Natural killer cell (primary cell): Measurements from ENCODE around the gene LCT. TPM values are rescaled to one million over a fixed set of nuclear protein-coding genes. Genes with fewer than 3 reads are reported as not detected.

Source experiments
- ATAC-seq, 3 donors: fragments of 150-1000 bp in 2 of 3; fragments of 200-7000 bp in 1 of 3; cut with Tn5 transposase; 1 replicate in 1 of 3; 2 replicates in 2 of 3; pipeline ENCODE4 v1.10.0; 2021; ENCODE audit warnings: mild to moderate bottlenecking in 2 of 3, moderate library complexity in 2 of 3
- DNase-seq, 2 donors: peaks; one replicate each; pipeline versions ENCODE4 v3.0.0 to v3.0.0-alpha.2; 2013 to 2021; ENCODE audit warnings: mixed read lengths in 1 of 2
- H3K27ac ChIP-seq: one replicate; pipeline ENCODE4 v1.5.1; 2013; ENCODE audit warnings: mild to moderate bottlenecking, low read length
- H3K27me3 ChIP-seq: one replicate; pipeline ENCODE4 v1.6.1; 2013; ENCODE audit warnings: low read length; ENCODE audit not compliant: control insufficient read depth, insufficient read depth
- H3K36me3 ChIP-seq: one replicate; pipeline ENCODE4 v1.6.1; 2013; ENCODE audit warnings: low read length; ENCODE audit not compliant: control insufficient read depth, insufficient read depth
- H3K4me1 ChIP-seq: one replicate; pipeline ENCODE4 v1.6.1; 2013; ENCODE audit warnings: low read length; ENCODE audit not compliant: control insufficient read depth, insufficient read depth
- H3K4me3 ChIP-seq: one replicate; pipeline ENCODE4 v1.5.1; 2013; ENCODE audit warnings: low read length
- H3K9me3 ChIP-seq: one replicate; pipeline ENCODE4 v1.6.1; 2013; ENCODE audit warnings: low read length; ENCODE audit not compliant: control insufficient read depth, insufficient read depth
- H3K27ac Mint-ChIP-seq, 2 donors: one replicate each; pipeline ENCODE4 v1.8.0; 2022; ENCODE audit warnings: mild to moderate bottlenecking in 2 of 2, mixed read lengths in 2 of 2, moderate library complexity in 1 of 2
- H3K27me3 Mint-ChIP-seq, 2 donors: one replicate each; pipeline ENCODE4 v1.8.0; 2022; ENCODE audit warnings: low read depth in 2 of 2, mixed read lengths in 2 of 2
- H3K36me3 Mint-ChIP-seq: one replicate; pipeline ENCODE4 v1.8.0; 2022; ENCODE audit warnings: mixed read lengths
- H3K4me1 Mint-ChIP-seq, 2 donors: one replicate each; pipeline ENCODE4 v1.8.0; 2022; ENCODE audit warnings: mixed read lengths in 2 of 2
- H3K4me3 Mint-ChIP-seq: one replicate; pipeline ENCODE4 v1.8.0; 2022; ENCODE audit warnings: mild to moderate bottlenecking, moderate library complexity, mixed read lengths
- H3K9me3 Mint-ChIP-seq, 2 donors: one replicate each; pipeline ENCODE4 v1.8.0; 2022; ENCODE audit warnings: mixed read lengths in 2 of 2
- CTCF ChIP-seq: fragments of 200-600 bp; IDR thresholded peaks from one replicate; pipeline ENCODE4 v1.8.0; 2022; ENCODE audit warnings: antibody characterized with exemption
- WGBS: methylation state at CpG from one replicate; pipeline ENCODE4 v1.1.7; 2013; ENCODE audit warnings: missing lambda C conversion rate; ENCODE audit not compliant: insufficient coverage; 5-methylcytosine and 5-hydroxymethylcytosine counted together
- intact Hi-C: fragments of 100-400 bp; cut with micrococcal nuclease; formaldehyde crosslinking; loops from one replicate; pipeline ENCODE4 v1.14.2; 2022
- total RNA-seq, 4 donors: library from RNA; stranded (reverse); fragments of 120-200 nt in 1 of 4; gene quantifications; one replicate each; pipeline versions ENCODE4 v1.2.3 to v1.2.4, GENCODE V29; 2013 to 2022

The LCT gene
- total RNA-seq, 3 donors from 2014 or later (not counting 1 experiment from before 2014, with no cell fraction given), result 0.05 TPM; not detected in 2

GRCh38 chr2:135798762-135799161 lies 38.2 kb downstream of the LCT start:
- WGBS, result 36% methylated on average over 4 of the region's 4 CpGs

GRCh38 chr2:135798275-135798705 lies 38.7 kb downstream of the LCT start:
- peaks cover 14% of the 10 kb centered on the region for H3K9me3 ChIP-seq
- H3K36me3 ChIP-seq, result no peaks in the 10 kb centered on the region
- DNase-seq (no peak), ATAC-seq (no peak)
- H3K27ac ChIP-seq, result no peak overlapping the region
- H3K4me3 ChIP-seq, result no peak overlapping the region
- H3K4me1 Mint-ChIP-seq, result peaks cover 5 to 10% of the 10 kb centered on the region in 2 donors
- no peaks in the 10 kb centered on the region for H3K27me3 ChIP-seq
- 39% methylated on average over 3 of the region's 5 CpGs for WGBS
- peaks cover 0 to 2% of the 10 kb centered on the region in 2 donors for H3K9me3 Mint-ChIP-seq
- H3K36me3 Mint-ChIP-seq, result no peaks in the 10 kb centered on the region
- H3K4me3 Mint-ChIP-seq, result no peak overlapping the region
- peaks cover 0 to 6% of the 10 kb centered on the region in 2 donors for H3K27me3 Mint-ChIP-seq
- no peak overlapping the region for H3K27ac Mint-ChIP-seq
- no peak for TF ChIP-seq CTCF
- peaks cover 7% of the 10 kb centered on the region for H3K4me1 ChIP-seq
- intact Hi-C loops, result no loop called here

More at GRCh38 chr2:135798762-135799161, 38.2 kb downstream of the LCT start:
- no peak overlapping the region for H3K27ac Mint-ChIP-seq
- peaks cover 5 to 10% of the 10 kb centered on the region in 2 donors for H3K4me1 Mint-ChIP-seq
- intact Hi-C loops, result no loop called here
- peaks cover 7% of the 10 kb centered on the region for H3K4me1 ChIP-seq
- peaks cover 0 to 2% of the 10 kb centered on the region in 2 donors for H3K9me3 Mint-ChIP-seq
- H3K36me3 ChIP-seq, result no peaks in the 10 kb centered on the region
- no peak for DNase-seq
- H3K4me3 Mint-ChIP-seq, result no peak overlapping the region
- H3K9me3 ChIP-seq, result peaks cover 14% of the 10 kb centered on the region
- H3K27me3 ChIP-seq, result no peaks in the 10 kb centered on the region
- no peak overlapping the region for H3K27ac ChIP-seq
- TF ChIP-seq CTCF, result no peak
- peaks cover 0 to 6% of the 10 kb centered on the region in 2 donors for H3K27me3 Mint-ChIP-seq
- no peak for ATAC-seq
- no peak overlapping the region for H3K4me3 ChIP-seq
- H3K36me3 Mint-ChIP-seq, result no peaks in the 10 kb centered on the region

- Histone ChIP-seq H3K4me1 (peaks cover 12% of the 10 kb centered on the region), H3K36me3 (no peaks in the 10 kb centered on the region), H3K27ac (no peak overlapping the region), H3K4me3 (no peak overlapping the region), H3K27me3 (no peaks in the 10 kb centered on the region), H3K9me3 (peaks cover 14% of the 10 kb centered on the region)
- DNase-seq (peak; percentile 72 to 89), ATAC-seq (peak; percentile 88 to 90 (median 90))
- H3K27ac Mint-ChIP-seq, result no peak overlapping the region
- peaks cover 0 to 6% of the 10 kb centered on the region in 2 donors for H3K27me3 Mint-ChIP-seq
- no peaks in the 10 kb centered on the region for H3K36me3 Mint-ChIP-seq
- peaks cover 5 to 14% of the 10 kb centered on the region in 2 donors for H3K4me1 Mint-ChIP-seq
- WGBS, result 56% methylated on average over 20 of the region's 22 CpGs
- H3K4me3 Mint-ChIP-seq, result no peak overlapping the region
- TF ChIP-seq CTCF, result peak; percentile 85
- peaks cover 0 to 2% of the 10 kb centered on the region in 2 donors for H3K9me3 Mint-ChIP-seq
- intact Hi-C loops, result loop anchor here (1.0 kb wide), 1 partner anchor 808 kb away; no protein-coding TSS in a partner anchor
These were observed 39.3 kb downstream of the LCT start for GRCh38 chr2:135797497-135798274.
